OCI-LY3 (cell line): ENCODE results near the gene PALM3.

ENCODE experiments used
- CTCF ChIP-seq: fragments of 200-600, 300-600 bp; sonication (generic); IDR thresholded peaks from 2 replicates; pipeline ENCODE4 v1.5.1; 2014; ENCODE audit warnings: antibody characterized with exemption, low read length, low read depth
- EZH2phosphoT487 ChIP-seq: fragments of 200-600 bp; shearing (Covaris generic); IDR thresholded peaks from 2 replicates; pipeline ENCODE4 v1.6.1; 2018; ENCODE audit warnings: antibody characterized with exemption, mixed run types, low read depth

GRCh38 chr19:14059652-14060155 lies 2.2 kb downstream of the PALM3 start:
- TF ChIP-seq CTCF (no peak), EZH2phosphoT487 (no peak)
